ENCODE results near the gene TMEM255B. TPM values are rescaled to one million over a fixed set of nuclear protein-coding genes. Genes with fewer than 3 reads are reported as not detected.

The TMEM255B gene
- total RNA-seq, 1 experiment from 2014 or later: 7.0 TPM

DNA sequence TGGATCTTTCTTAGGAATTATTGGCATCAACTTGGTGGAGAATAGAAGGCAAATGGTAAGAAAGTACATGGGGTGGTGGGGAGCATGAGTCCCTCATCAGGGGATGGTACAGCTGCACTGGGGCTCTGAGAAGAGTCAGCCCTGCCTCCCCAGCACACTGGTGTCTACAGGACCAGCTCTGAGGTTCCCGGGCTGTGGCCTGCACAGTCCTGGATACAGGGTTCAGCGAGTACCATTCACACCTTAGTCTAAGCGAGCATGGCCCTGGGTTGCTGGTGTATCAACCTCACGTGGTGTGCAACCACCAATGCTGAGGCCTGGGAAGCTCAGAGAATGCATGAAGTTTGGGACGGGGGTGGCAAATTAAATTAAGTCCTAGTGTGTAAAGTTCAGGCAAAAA, 10.1 kb downstream of the TMEM255B start:
- H3K4me3 Mint-ChIP-seq (ENCODE audit: unreplicated experiment): no peak overlapping the region
- CTCF ChIA-PET: no interaction called here
- no peak for TF ChIP-seq CTCF (IDR thresholded peaks at IDR 0.05; ENCODE audit: unreplicated experiment)
- H3K36me3 Mint-ChIP-seq (ENCODE audit: insufficient read depth, unreplicated experiment): no peaks in the 10 kb centered on the region
- H3K4me1 Mint-ChIP-seq (ENCODE audit: insufficient read depth, unreplicated experiment): no peaks in the 10 kb centered on the region
- H3K9me3 Mint-ChIP-seq (ENCODE audit: unreplicated experiment): peaks cover 8% of the 10 kb centered on the region
- H3K27ac Mint-ChIP-seq (ENCODE audit: low read depth, unreplicated experiment): no peak overlapping the region
- no TSS peak for BruUV-seq (replicated peaks)
- intact Hi-C loops (cut with micrococcal nuclease): no loop called here
- DNase-seq (ENCODE audit: unreplicated experiment): no peak
- no peaks in the 10 kb centered on the region for H3K27me3 Mint-ChIP-seq (ENCODE audit: insufficient read depth, unreplicated experiment)
- POLR2A ChIA-PET: interaction anchor here (0.8 kb wide), 1 partner anchor 9 kb away, joined by 3 read pairs; no protein-coding TSS in a partner anchor

- H3K4me1 Mint-ChIP-seq (ENCODE audit: insufficient read depth, unreplicated experiment): no peaks in the 10 kb centered on the region
- no peak for DNase-seq (ENCODE audit: unreplicated experiment)
- POLR2A ChIA-PET: no interaction called here
- intact Hi-C loops (cut with micrococcal nuclease): no loop called here
- H3K9me3 Mint-ChIP-seq (ENCODE audit: unreplicated experiment): peaks cover 8% of the 10 kb centered on the region
- BruUV-seq (replicated peaks): no TSS peak
- no peak overlapping the region for H3K27ac Mint-ChIP-seq (ENCODE audit: low read depth, unreplicated experiment)
- CTCF ChIA-PET: interaction anchor here (0.6 kb wide), 1 partner anchor 490 kb away, joined by 3 read pairs; no protein-coding TSS in a partner anchor
- no peak for TF ChIP-seq CTCF (IDR thresholded peaks at IDR 0.05; ENCODE audit: unreplicated experiment)
- no peak overlapping the region for H3K4me3 Mint-ChIP-seq (ENCODE audit: unreplicated experiment)
- H3K36me3 Mint-ChIP-seq (ENCODE audit: insufficient read depth, unreplicated experiment): no peaks in the 10 kb centered on the region
- H3K27me3 Mint-ChIP-seq (ENCODE audit: insufficient read depth, unreplicated experiment): no peaks in the 10 kb centered on the region
These were observed 10.9 kb downstream of the TMEM255B start for GRCh38 chr13:113769881-113770280.

DNA sequence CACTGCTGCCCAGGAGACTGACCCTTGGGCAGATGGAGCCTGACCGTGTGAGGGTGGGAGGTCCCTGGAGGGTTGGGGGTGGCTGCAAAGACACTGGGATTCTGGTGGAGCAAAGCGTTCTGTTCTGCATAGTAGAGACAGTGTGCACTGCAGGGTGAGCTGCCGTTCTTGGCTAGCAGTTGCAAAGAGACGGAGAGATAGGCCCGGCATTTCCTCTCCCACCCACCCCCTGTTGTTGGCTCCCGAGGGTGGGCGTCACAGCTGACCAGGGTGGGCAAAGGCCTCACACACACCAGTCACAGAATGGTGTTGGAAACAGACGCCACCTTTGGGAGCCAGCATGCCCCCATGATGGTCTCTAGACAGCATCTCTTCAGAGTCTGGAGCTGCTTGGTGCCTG, 11.4 kb downstream of the TMEM255B start:
- H3K4me3 Mint-ChIP-seq (ENCODE audit: unreplicated experiment): no peak overlapping the region
- H3K36me3 Mint-ChIP-seq (ENCODE audit: insufficient read depth, unreplicated experiment): no peaks in the 10 kb centered on the region
- no peak for DNase-seq (ENCODE audit: unreplicated experiment)
- intact Hi-C loops (cut with micrococcal nuclease): no loop called here
- no peak overlapping the region for H3K27ac Mint-ChIP-seq (ENCODE audit: low read depth, unreplicated experiment)
- POLR2A ChIA-PET: no interaction called here
- no peaks in the 10 kb centered on the region for H3K4me1 Mint-ChIP-seq (ENCODE audit: insufficient read depth, unreplicated experiment)
- TF ChIP-seq CTCF (IDR thresholded peaks at IDR 0.05; ENCODE audit: unreplicated experiment): no peak
- H3K9me3 Mint-ChIP-seq (ENCODE audit: unreplicated experiment): peaks cover 8% of the 10 kb centered on the region
- BruUV-seq (replicated peaks): no TSS peak
- no peaks in the 10 kb centered on the region for H3K27me3 Mint-ChIP-seq (ENCODE audit: insufficient read depth, unreplicated experiment)
- CTCF ChIA-PET: no interaction called here

GRCh38 chr13:113770937-113771336, 11.9 kb downstream of the TMEM255B start:
- H3K36me3 Mint-ChIP-seq (ENCODE audit: insufficient read depth, unreplicated experiment): no peaks in the 10 kb centered on the region
- no peak overlapping the region for H3K4me3 Mint-ChIP-seq (ENCODE audit: unreplicated experiment)
- POLR2A ChIA-PET: no interaction called here

More at GRCh38 chr13:113770937-113771336, 11.9 kb downstream of the TMEM255B start:
- Mint-ChIP-seq H3K9me3 (ENCODE audit: unreplicated experiment) (peaks cover 8% of the 10 kb centered on the region), H3K27me3 (ENCODE audit: insufficient read depth, unreplicated experiment) (no peaks in the 10 kb centered on the region), H3K4me1 (ENCODE audit: insufficient read depth, unreplicated experiment) (no peaks in the 10 kb centered on the region), H3K27ac (ENCODE audit: low read depth, unreplicated experiment) (no peak overlapping the region)
- no peak for DNase-seq (ENCODE audit: unreplicated experiment)
- no TSS peak for BruUV-seq (replicated peaks)
- CTCF ChIA-PET: no interaction called here
- intact Hi-C loops (cut with micrococcal nuclease): no loop called here
- TF ChIP-seq CTCF (IDR thresholded peaks at IDR 0.05; ENCODE audit: unreplicated experiment): no peak

All from MCF 10A (cell line).